NT2/D1 (cell line): ENCODE data around the gene GAS5.

ENCODE experiments used
- DNase-seq: peaks from one replicate; pipeline ENCODE4 v3.0.0-alpha.2; 2011; ENCODE audit warnings: low read depth, low spot score
- H3K27me3 ChIP-seq: 2 replicates; pipeline ENCODE4 v1.6.0; 2011; ENCODE audit warnings: mild to moderate bottlenecking; ENCODE audit not compliant: insufficient read length, insufficient read depth
- H3K36me3 ChIP-seq: 2 replicates; pipeline ENCODE4 v1.6.1; 2011; ENCODE audit warnings: mild to moderate bottlenecking, low read length, mixed read lengths; ENCODE audit not compliant: insufficient read depth, insufficient read length
- H3K4me1 ChIP-seq: 2 replicates; pipeline ENCODE4 v1.5.1; 2011; ENCODE audit not compliant: insufficient read depth, insufficient read length
- H3K4me3 ChIP-seq: 2 replicates; pipeline ENCODE4 v1.5.1; 2011; ENCODE audit warnings: low read depth; ENCODE audit not compliant: insufficient read length
- H3K9ac ChIP-seq: 2 replicates; pipeline ENCODE4 v1.6.0; 2011; ENCODE audit warnings: low read depth; ENCODE audit not compliant: insufficient read length
- H3K9me3 ChIP-seq: 2 replicates; pipeline ENCODE4 v1.5.1; 2011; ENCODE audit warnings: mild to moderate bottlenecking, low read length; ENCODE audit not compliant: insufficient read depth
- SUZ12 ChIP-seq: IDR thresholded peaks from 2 replicates; pipeline ENCODE4 v1.6.1; 2011; ENCODE audit not compliant: insufficient read length, insufficient read depth; ENCODE audit errors: extremely low read depth
- YY1 ChIP-seq: IDR thresholded peaks from 2 replicates; pipeline ENCODE4 v1.6.1; 2011; ENCODE audit not compliant: insufficient read length, insufficient read depth
- ZNF274 ChIP-seq: IDR thresholded peaks from 2 replicates; pipeline ENCODE4 v1.6.1; 2011; ENCODE audit warnings: mild to moderate bottlenecking, low read depth, low read length

GAS5 gene

DNA sequence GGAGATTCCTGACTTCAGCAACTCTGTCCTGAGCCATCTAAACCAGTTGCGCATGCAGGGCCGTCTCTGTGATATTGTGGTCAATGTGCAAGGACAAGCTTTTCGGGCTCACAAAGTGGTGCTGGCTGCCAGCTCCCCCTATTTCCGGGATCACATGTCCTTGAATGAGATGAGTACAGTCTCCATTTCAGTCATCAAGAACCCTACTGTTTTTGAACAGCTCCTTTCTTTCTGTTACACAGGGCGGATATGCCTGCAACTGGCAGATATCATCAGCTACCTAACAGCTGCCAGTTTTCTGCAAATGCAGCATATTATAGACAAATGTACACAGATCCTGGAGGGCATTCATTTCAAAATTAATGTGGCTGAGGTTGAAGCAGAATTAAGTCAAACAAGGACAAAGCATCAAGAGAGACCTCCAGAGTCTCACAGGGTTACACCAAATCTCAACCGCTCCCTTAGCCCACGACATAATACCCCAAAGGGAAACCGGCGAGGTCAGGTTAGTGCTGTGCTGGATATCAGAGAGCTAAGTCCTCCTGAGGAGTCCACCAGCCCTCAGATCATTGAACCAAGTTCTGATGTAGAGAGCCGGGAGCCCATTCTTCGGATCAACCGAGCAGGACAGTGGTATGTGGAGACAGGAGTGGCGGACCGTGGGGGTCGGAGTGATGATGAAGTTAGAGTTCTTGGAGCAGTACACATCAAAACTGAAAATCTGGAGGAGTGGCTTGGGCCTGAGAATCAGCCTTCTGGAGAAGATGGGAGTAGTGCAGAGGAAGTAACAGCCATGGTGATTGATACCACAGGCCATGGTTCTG, 2.7 kb upstream of the GAS5 start:
- no peak overlapping the region for H3K9ac ChIP-seq
- H3K4me1 ChIP-seq = no peaks in the 10 kb centered on the region
- H3K4me3 ChIP-seq = no peak overlapping the region
- TF ChIP-seq YY1 (no peak), ZNF274 (no peak), SUZ12 (no peak)
- no peaks in the 10 kb centered on the region for H3K27me3 ChIP-seq
- DNase-seq = no peak
- H3K9me3 ChIP-seq = no peaks in the 10 kb centered on the region
- peaks cover 57% of the 10 kb centered on the region for H3K36me3 ChIP-seq

DNA sequence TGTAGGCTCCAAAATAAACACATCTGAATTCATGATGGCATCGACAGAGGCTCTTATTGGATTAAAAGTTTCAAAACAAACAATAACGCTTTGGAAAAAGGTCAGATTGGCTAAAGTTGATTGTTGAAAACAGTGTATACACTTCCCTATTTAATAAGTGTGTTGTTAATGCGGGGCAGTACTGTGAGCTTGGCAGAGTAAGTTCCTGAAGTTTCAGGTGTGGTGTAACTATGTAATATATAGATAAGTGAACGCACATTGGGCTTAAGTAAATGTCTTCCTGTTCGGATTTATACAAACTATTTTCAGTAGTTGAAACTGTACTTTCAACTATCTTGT, 1.2 kb upstream of the GAS5 start:
- DNase-seq = no peak
- peaks cover 65% of the 10 kb centered on the region for H3K36me3 ChIP-seq
- TF ChIP-seq ZNF274 = no peak
- no peak for TF ChIP-seq SUZ12
- no peak for TF ChIP-seq YY1
- peak overlapping the region; percentile 59 for H3K9ac ChIP-seq
- H3K4me3 ChIP-seq = peak overlapping the region; percentile 69
- H3K4me1 ChIP-seq = no peaks in the 10 kb centered on the region
- no peaks in the 10 kb centered on the region for H3K9me3 ChIP-seq
- H3K27me3 ChIP-seq = no peaks in the 10 kb centered on the region

DNA sequence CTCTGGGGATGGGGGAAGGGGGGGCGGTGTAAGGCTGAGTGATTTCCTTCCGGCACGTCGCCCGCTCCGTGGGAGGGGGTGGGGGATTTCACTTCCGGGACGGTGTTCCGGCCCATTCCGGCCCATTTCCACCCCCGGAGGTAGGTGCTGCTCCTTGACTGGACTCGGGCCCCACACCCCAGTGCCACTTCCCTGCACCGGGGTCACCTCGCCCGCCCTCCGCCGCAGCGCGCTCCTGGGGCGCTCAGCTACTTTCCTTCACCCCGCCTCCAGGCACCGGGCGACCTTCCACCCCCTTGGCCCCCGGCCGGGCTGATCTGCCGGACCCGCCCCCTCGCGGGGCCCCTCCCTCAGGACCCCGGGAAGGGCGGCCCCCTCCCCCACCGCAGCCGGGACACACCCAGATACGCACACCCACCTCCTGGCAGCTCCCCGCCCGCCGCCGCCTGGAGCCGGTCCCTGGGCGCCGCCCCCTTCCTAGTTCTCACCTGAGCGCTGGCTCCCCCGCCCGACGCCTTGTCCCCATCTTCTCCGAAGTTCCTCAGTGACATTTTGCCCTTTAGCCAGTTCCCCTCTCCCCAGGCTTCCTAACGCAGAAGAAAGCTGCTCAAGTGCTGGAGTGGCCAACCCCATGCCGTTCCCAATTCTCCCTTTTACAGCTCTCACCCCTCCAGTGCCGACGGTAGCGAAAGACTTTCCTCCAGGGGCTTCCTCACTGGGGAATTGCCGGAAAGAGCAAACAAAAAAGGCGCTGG, 654 bp upstream of the GAS5 start, which contains the start of gene ZBTB37:
ZBTB37 (plus strand) TSS at position 115 of the 755 bp plus-strand sequence. CDS start 1,846 bp downstream, outside the sequence.
- peak within 1 kb of the TSS; percentile 98 for H3K4me3 ChIP-seq
- no peaks in the 10 kb centered on the region for H3K4me1 ChIP-seq
- H3K9ac ChIP-seq = peak within 1 kb of the TSS; percentile 99
- H3K27me3 ChIP-seq = no peaks in the 10 kb centered on the region
- no peaks in the 10 kb centered on the region for H3K9me3 ChIP-seq
- H3K36me3 ChIP-seq = peaks cover 66% of the 10 kb centered on the region
- TF ChIP-seq ZNF274 (no peak), YY1 (no peak), SUZ12 (no peak)
- DNase-seq = peak; percentile 95

DNA sequence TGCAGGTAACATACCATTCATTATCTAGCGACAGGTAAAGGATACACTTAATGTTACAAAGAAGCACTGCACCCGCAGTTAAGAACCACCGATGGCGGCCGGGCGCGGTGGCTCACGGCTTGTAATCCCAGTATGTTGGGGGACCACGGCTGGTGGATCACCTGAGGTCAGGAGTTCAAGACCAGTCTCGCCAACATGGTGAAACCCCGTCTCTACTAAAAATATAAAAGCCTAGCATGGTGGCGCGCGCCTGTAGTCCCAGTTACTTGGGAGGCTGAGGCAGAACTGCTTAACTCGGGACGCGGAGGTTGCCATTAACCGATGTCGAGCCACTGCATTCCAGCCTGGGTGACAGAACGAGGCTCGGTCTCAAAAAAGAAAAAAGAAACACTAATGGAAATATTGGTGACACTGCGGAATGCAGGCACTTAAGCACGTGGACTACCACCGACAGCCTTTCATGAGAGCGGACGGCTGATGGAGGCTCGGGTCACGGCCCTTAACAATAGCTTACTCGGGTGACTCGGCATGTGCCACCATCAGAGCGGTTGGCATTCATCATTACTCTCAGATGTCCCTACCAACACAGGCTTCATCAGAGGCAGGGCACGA, 542 bp downstream of the GAS5 start:
- TF ChIP-seq ZNF274 (no peak), SUZ12 (no peak), YY1 (no peak)
- DNase-seq = no peak
- H3K4me3 ChIP-seq = peak overlapping the region; percentile 98
- no peaks in the 10 kb centered on the region for H3K27me3 ChIP-seq
- H3K9me3 ChIP-seq = no peaks in the 10 kb centered on the region
- H3K36me3 ChIP-seq = peaks cover 66% of the 10 kb centered on the region
- peak overlapping the region; percentile 99 for H3K9ac ChIP-seq
- no peaks in the 10 kb centered on the region for H3K4me1 ChIP-seq

DNA sequence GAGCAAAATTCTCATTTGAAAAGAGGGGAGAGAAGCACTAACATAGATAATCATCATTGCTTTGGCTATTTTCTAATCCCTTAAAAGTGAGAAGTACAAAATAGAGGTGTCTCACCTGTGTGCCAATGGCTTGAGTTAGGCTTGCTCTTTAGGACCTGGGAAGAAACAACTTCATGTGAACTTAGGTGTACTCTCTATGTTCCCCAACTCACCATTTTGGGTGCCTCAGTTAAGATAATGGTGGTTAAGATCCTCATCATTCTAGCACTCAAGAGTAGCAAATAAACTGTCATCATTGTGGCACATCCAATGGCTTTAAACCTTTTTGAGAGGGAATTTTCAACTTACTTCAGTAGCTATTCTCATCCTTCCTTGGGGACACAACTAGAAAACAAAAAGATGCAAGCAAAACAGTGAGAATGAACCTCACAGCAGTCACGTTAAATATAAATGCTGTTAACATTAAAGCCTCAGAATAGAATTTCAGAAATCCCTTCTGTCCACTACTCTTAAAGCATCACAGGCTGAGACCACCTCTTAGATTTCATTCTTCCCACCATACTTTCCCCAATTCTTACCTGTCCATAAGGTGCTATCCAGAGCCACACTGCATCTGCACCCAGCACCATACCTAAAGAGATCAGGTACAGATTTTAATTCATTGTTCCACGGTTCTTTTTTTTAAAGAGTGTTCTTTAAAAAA, 1.2 kb downstream of the GAS5 start:
- no peaks in the 10 kb centered on the region for H3K27me3 ChIP-seq
- H3K36me3 ChIP-seq = peaks cover 68% of the 10 kb centered on the region
- no peaks in the 10 kb centered on the region for H3K9me3 ChIP-seq
- peak overlapping the region; percentile 98 for H3K4me3 ChIP-seq
- TF ChIP-seq ZNF274 = no peak
- no peak for TF ChIP-seq SUZ12
- TF ChIP-seq YY1 = no peak
- no peak for DNase-seq
- no peaks in the 10 kb centered on the region for H3K4me1 ChIP-seq
- H3K9ac ChIP-seq = peak overlapping the region; percentile 99

- peaks cover 67% of the 10 kb centered on the region for H3K36me3 ChIP-seq
Measured at GRCh38 chr1:173865468-173866164, 2.2 kb downstream of the GAS5 start.

More at GRCh38 chr1:173865468-173866164, 2.2 kb downstream of the GAS5 start:
- no peaks in the 10 kb centered on the region for H3K9me3 ChIP-seq
- TF ChIP-seq YY1 = no peak
- TF ChIP-seq ZNF274 = no peak
- TF ChIP-seq SUZ12 = no peak
- no peak for DNase-seq
- no peaks in the 10 kb centered on the region for H3K4me1 ChIP-seq
- peak overlapping the region; percentile 99 for H3K9ac ChIP-seq
- H3K4me3 ChIP-seq = peak overlapping the region; percentile 98
- no peaks in the 10 kb centered on the region for H3K27me3 ChIP-seq
